Hematopoietic multipotent progenitor cell treated with erythropoietin and hydrocortisone succinate and interleukin-3 and kit ligand, for 4 days (in vitro differentiated cells): ENCODE measurements around the gene USP17L10.
"Not testable (repeated sequence)": the region's sequence is repeated elsewhere in the genome, so short reads cannot be mapped to it uniquely, and the experiment has no call there.

Experiments used
- DNase-seq: peaks from one replicate; pipeline ENCODE4 v3.0.0-alpha.2; 2015

The USP17L10 gene

GRCh38 chr4:9210357-9210756 lies at the start of gene USP17L10:
TSS of gene USP17L10 (plus strand) at chr4:9210657. CDS start at chr4:9210657, 0 bp downstream.
- DNase-seq: not testable (repeated sequence)

GRCh38 chr4:9165990-9166389 lies 44.5 kb upstream of the USP17L10 start:
- DNase-seq: not testable (repeated sequence)

GRCh38 chr4:9169791-9170459 lies 40.5 kb upstream of the USP17L10 start, which contains the start of gene FAM90A26:
TSS of gene FAM90A26 (plus strand) at chr4:9170409. CDS start at chr4:9173173, 2,764 bp downstream.
- not testable (repeated sequence) for DNase-seq

GRCh38 chr4:9214701-9215100 lies 4.2 kb downstream of the USP17L10 start:
- not testable (repeated sequence) for DNase-seq

GRCh38 chr4:9215105-9215504 lies 4.6 kb downstream of the USP17L10 start, which contains the start of gene USP17L11:
TSS of gene USP17L11 (plus strand) at chr4:9215405. CDS start at chr4:9215405, 0 bp downstream.
- not testable (repeated sequence) for DNase-seq

- DNase-seq: not testable (repeated sequence)
These were observed 9.4 kb downstream of the USP17L10 start, which contains the start of gene USP17L12 for GRCh38 chr4:9219852-9220251. TSS of gene USP17L12 (plus strand) at chr4:9220152. CDS start at chr4:9220152, 0 bp downstream.

GRCh38 chr4:9224596-9224995 lies 14.1 kb downstream of the USP17L10 start, which contains the start of gene USP17L13:
TSS of gene USP17L13 (plus strand) at chr4:9224896. CDS start at chr4:9224896, 0 bp downstream.
- DNase-seq: not testable (repeated sequence)

GRCh38 chr4:9230249-9230648 lies 19.8 kb downstream of the USP17L10 start:
- DNase-seq: not testable (repeated sequence)

GRCh38 chr4:9234085-9234484 lies 23.6 kb downstream of the USP17L10 start, which contains the start of gene USP17L15:
TSS of gene USP17L15 (plus strand) at chr4:9234385. CDS start at chr4:9234385, 0 bp downstream.
- DNase-seq: not testable (repeated sequence)

- DNase-seq: not testable (repeated sequence)
These were observed 28.0 kb downstream of the USP17L10 start for GRCh38 chr4:9238461-9238860.

- DNase-seq: not testable (repeated sequence)
These were observed 33.1 kb downstream of the USP17L10 start, which contains the start of gene USP17L17 for GRCh38 chr4:9243579-9243978. TSS of gene USP17L17 (plus strand) at chr4:9243879. CDS start at chr4:9243879, 0 bp downstream.

GRCh38 chr4:9247953-9248680 lies 37.7 kb downstream of the USP17L10 start, which contains the start of gene USP17L18:
TSS of gene USP17L18 (plus strand) at chr4:9248630. CDS start at chr4:9248630, 0 bp downstream.
- DNase-seq: peak; percentile 0

- DNase-seq: not testable (repeated sequence)
These were observed 42.6 kb downstream of the USP17L10 start, which contains the start of gene USP17L19 for GRCh38 chr4:9253078-9253477. TSS of gene USP17L19 (plus strand) at chr4:9253378. CDS start at chr4:9253378, 0 bp downstream.

- not testable (repeated sequence) for DNase-seq
These were observed 47.4 kb downstream of the USP17L10 start, which contains the start of gene USP17L20 for GRCh38 chr4:9257824-9258223. TSS of gene USP17L20 (plus strand) at chr4:9258124. CDS start at chr4:9258124, 0 bp downstream.
